Endodermal cell (in vitro differentiated cells): ENCODE data around the gene RMND1. TPM values are rescaled to one million over a fixed set of nuclear protein-coding genes. Genes with fewer than 3 reads are reported as not detected.
A peak's percentile ranks its signal among the peaks of the same experiment; 100 is the strongest.
"Not testable (repeated sequence)": the region's sequence is repeated elsewhere in the genome, so short reads cannot be mapped to it uniquely, and the experiment has no call there.

Experiments
- DNase-seq: peaks from one replicate; pipeline ENCODE4 v3.0.0-alpha.2; 2017
- H3K27ac ChIP-seq: 2 replicates; pipeline ENCODE4 v1.5.1; 2013; ENCODE audit warnings: mild to moderate bottlenecking, low read depth, low read length, moderate library complexity
- H3K27me3 ChIP-seq: 2 replicates; pipeline ENCODE4 v1.6.1; 2013; ENCODE audit warnings: mild to moderate bottlenecking, low read length, moderate library complexity; ENCODE audit not compliant: insufficient read depth, control insufficient read depth, poor library complexity, severe bottlenecking
- H3K36me3 ChIP-seq: 2 replicates; pipeline ENCODE4 v1.7.0; 2013; ENCODE audit warnings: mild to moderate bottlenecking, low read length, moderate library complexity; ENCODE audit not compliant: control insufficient read depth, insufficient read depth
- H3K4me1 ChIP-seq: one replicate; pipeline ENCODE4 v1.7.0; 2013; ENCODE audit warnings: low read length; ENCODE audit not compliant: control insufficient read depth, insufficient read depth
- H3K4me3 ChIP-seq: 2 replicates; pipeline ENCODE4 v1.5.1; 2013; ENCODE audit warnings: mild to moderate bottlenecking, low read length, moderate library complexity
- H3K9ac ChIP-seq: 2 replicates; pipeline ENCODE4 v1.6.1; 2013; ENCODE audit warnings: mild to moderate bottlenecking, low read length, moderate library complexity; ENCODE audit not compliant: poor library complexity, severe bottlenecking; ENCODE audit errors: extremely low read depth
- H3K9me3 ChIP-seq: 2 replicates; pipeline ENCODE4 v1.6.1; 2013; ENCODE audit warnings: mild to moderate bottlenecking, low read length, moderate library complexity; ENCODE audit not compliant: control insufficient read depth
- H3K27ac Mint-ChIP-seq: 2 replicates; pipeline ENCODE4 v1.8.0; 2020; ENCODE audit warnings: mixed read lengths
- H3K27me3 Mint-ChIP-seq: 2 replicates; pipeline ENCODE4 v1.8.0; 2021; ENCODE audit warnings: mild to moderate bottlenecking, mixed read lengths; ENCODE audit not compliant: insufficient read depth
- H3K36me3 Mint-ChIP-seq: 2 replicates; pipeline ENCODE4 v1.8.0; 2020; ENCODE audit warnings: low read depth, mixed read lengths
- H3K4me1 Mint-ChIP-seq: 2 replicates; pipeline ENCODE4 v1.8.0; 2020; ENCODE audit warnings: mixed read lengths
- H3K4me3 Mint-ChIP-seq: 2 replicates; pipeline ENCODE4 v1.8.0; 2020; ENCODE audit warnings: mild to moderate bottlenecking, moderate library complexity, mixed read lengths
- H3K9me3 Mint-ChIP-seq: 2 replicates; pipeline ENCODE4 v1.8.0; 2020; ENCODE audit warnings: mild to moderate bottlenecking, mixed read lengths
- WGBS, 2 experiments: methylation state at CpG; one replicate each; pipeline versions ENCODE4 v1.1.5 to v1.1.7; 2013; ENCODE audit warnings: missing lambda C conversion rate in 2 of 2, mixed read lengths in 1 of 2; ENCODE audit not compliant: insufficient coverage in 1 of 2, insufficient read length in 1 of 2; 5-methylcytosine and 5-hydroxymethylcytosine counted together
- total RNA-seq, 2 donors: library from RNA; stranded (reverse); fragmentation: NEBNext Ultra II Directional in 1 of 2; extraction: Animal tissue kit (Norgen Biotek cat#: 25700) in 1 of 2; gene quantifications; 2 replicates in 1 of 2; 3 replicates in 1 of 2; pipeline ENCODE4 v1.2.1, GENCODE V29; 2021
- TF ChIP-seq, protein P1 (sequence below): fragments of 200-600 bp; sonication (generic); conservative IDR thresholded peaks from 2 replicates; pipeline ENCODE4 v1.5.0; 2021; ENCODE audit warnings: antibody characterized with exemption, mild to moderate bottlenecking

The RMND1 gene
- total RNA-seq, 2 donors from 2014 or later = 40.8 to 45.4 TPM

DNA sequence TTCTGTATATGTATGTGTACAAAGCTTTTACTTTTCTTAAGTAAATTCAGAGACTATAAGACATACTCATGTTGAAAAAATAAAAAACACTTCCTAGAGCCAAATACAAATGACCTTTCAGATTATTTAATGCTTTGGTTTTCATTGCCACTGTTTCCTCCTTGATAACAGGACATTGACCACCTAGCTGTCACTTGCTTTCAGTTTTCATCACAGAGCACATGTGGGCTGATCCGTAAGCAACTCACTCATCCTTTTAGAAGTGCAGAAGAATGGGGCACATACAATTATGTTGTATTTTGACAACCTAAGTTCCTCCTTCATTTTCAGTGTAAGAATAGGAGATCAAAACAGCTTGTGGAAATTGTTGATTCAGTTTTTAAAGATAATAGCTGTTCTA is 66.7 kb downstream of the RMND1 start:
- Mint-ChIP-seq H3K4me3 (no peak overlapping the region), H3K9me3 (no peaks in the 10 kb centered on the region), H3K27me3 (no peaks in the 10 kb centered on the region), H3K27ac (no peak overlapping the region), H3K4me1 (peaks cover 29% of the 10 kb centered on the region), H3K36me3 (peaks cover 11% of the 10 kb centered on the region)
- Histone ChIP-seq H3K27ac (no peak overlapping the region), H3K4me1 (peaks cover 4% of the 10 kb centered on the region), H3K36me3 (peaks cover 12% of the 10 kb centered on the region), H3K9me3 (no peaks in the 10 kb centered on the region), H3K9ac (no peak overlapping the region), H3K4me3 (no peak overlapping the region), H3K27me3 (no peaks in the 10 kb centered on the region)
- 95% methylated on average over 1 of the region's 1 CpG; no CpG with 5 or more reads in 1 of the 2 experiments for WGBS, 2 experiments
- no peak for DNase-seq
- TF ChIP-seq, protein P1, sequence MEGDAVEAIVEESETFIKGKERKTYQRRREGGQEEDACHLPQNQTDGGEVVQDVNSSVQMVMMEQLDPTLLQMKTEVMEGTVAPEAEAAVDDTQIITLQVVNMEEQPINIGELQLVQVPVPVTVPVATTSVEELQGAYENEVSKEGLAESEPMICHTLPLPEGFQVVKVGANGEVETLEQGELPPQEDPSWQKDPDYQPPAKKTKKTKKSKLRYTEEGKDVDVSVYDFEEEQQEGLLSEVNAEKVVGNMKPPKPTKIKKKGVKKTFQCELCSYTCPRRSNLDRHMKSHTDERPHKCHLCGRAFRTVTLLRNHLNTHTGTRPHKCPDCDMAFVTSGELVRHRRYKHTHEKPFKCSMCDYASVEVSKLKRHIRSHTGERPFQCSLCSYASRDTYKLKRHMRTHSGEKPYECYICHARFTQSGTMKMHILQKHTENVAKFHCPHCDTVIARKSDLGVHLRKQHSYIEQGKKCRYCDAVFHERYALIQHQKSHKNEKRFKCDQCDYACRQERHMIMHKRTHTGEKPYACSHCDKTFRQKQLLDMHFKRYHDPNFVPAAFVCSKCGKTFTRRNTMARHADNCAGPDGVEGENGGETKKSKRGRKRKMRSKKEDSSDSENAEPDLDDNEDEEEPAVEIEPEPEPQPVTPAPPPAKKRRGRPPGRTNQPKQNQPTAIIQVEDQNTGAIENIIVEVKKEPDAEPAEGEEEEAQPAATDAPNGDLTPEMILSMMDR = no peak

DNA sequence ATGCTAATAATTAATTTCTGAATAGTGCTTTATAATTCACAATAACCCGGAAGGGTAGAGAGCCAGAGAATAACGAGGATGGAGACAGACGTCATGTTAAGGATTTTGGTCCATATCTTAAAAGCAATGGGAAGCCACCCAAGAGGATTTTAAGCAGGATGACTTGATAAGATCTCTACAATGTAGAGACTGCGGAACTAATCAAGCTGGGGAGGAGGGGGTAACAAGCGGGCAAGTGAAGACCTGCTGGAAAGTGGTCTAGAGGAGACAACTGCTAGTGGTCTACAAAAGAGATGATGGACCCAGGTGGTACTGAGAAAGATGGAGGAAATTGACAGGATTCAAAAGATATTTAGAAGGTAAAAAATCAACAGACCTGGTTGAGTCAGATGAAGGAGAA is 67.8 kb downstream of the RMND1 start:
- H3K4me3 ChIP-seq = no peak overlapping the region
- no peaks in the 10 kb centered on the region for H3K9me3 Mint-ChIP-seq
- TF ChIP-seq, protein P1 = no peak
- peaks cover 11% of the 10 kb centered on the region for H3K36me3 Mint-ChIP-seq
- H3K27me3 ChIP-seq = no peaks in the 10 kb centered on the region
- peaks cover 12% of the 10 kb centered on the region for H3K36me3 ChIP-seq
- H3K9me3 ChIP-seq = no peaks in the 10 kb centered on the region
- H3K9ac ChIP-seq = no peak overlapping the region
- H3K4me1 Mint-ChIP-seq = peaks cover 28% of the 10 kb centered on the region
- no peaks in the 10 kb centered on the region for H3K27me3 Mint-ChIP-seq
- DNase-seq = no peak
- peaks cover 4% of the 10 kb centered on the region for H3K4me1 ChIP-seq
- no peak overlapping the region for H3K27ac ChIP-seq
- no peak overlapping the region for H3K4me3 Mint-ChIP-seq
- 86 to 93% methylated on average over 5 of the region's 5 CpGs for WGBS, 2 experiments
- H3K27ac Mint-ChIP-seq = no peak overlapping the region

DNA sequence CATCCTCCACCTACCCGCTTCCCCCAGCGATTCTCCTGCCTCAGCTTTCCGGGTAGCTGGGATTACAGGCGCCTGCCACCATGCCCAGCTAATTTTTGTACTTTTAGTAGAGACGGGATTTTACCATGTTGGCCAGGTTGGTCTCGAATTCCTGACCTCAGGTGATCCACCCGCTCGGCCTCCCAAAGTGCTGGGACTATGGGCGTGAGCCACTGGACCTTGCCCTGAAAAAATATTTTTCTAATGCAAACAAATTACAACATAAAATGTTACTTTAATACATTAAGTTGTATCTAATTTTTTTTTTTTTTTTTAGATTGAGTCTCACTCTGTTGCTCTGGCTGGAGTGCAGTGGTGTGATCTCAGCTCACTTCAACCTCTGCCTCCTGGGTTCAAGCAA is 69.3 kb downstream of the RMND1 start:
- H3K27ac Mint-ChIP-seq, H3K4me3 ChIP-seq, H3K27ac ChIP-seq, H3K9me3 ChIP-seq, DNase-seq, H3K9ac ChIP-seq, H3K27me3 ChIP-seq, H3K36me3 ChIP-seq, H3K4me1 ChIP-seq, H3K27me3 Mint-ChIP-seq, H3K9me3 Mint-ChIP-seq, H3K4me3 Mint-ChIP-seq: not testable (repeated sequence)
- Mint-ChIP-seq H3K36me3 (peaks cover 11% of the 10 kb centered on the region), H3K4me1 (peaks cover 26% of the 10 kb centered on the region)
- WGBS, 2 experiments = 96 to 100% methylated on average over 7 to 9 of the region's 9 CpGs

GRCh38 chr6:151381722-151382121 is 70.2 kb downstream of the RMND1 start:
- Mint-ChIP-seq H3K27me3 (no peaks in the 10 kb centered on the region), H3K36me3 (peaks cover 5% of the 10 kb centered on the region), H3K27ac (peak overlapping the region; percentile 24), H3K9me3 (peaks cover 2% of the 10 kb centered on the region), H3K4me3 (no peak overlapping the region), H3K4me1 (peaks cover 21% of the 10 kb centered on the region)
- H3K36me3 ChIP-seq = peaks cover 5% of the 10 kb centered on the region
- TF ChIP-seq, protein P1 = no peak
- H3K4me3 ChIP-seq = no peak overlapping the region
- no peak overlapping the region for H3K27ac ChIP-seq
- DNase-seq = no peak
- no peak overlapping the region for H3K9ac ChIP-seq
- WGBS, 2 experiments = 94% methylated on average over 4 of the region's 4 CpGs
- no peaks in the 10 kb centered on the region for H3K27me3 ChIP-seq
- peaks cover 4% of the 10 kb centered on the region for H3K9me3 ChIP-seq
- H3K4me1 ChIP-seq = no peaks in the 10 kb centered on the region
